Measurements from ENCODE around the gene EDIL3. TPM values are rescaled to one million over a fixed set of nuclear protein-coding genes. Genes with fewer than 3 reads are reported as not detected.

The EDIL3 gene
- total RNA-seq, 1 experiment from 2014 or later, result 0.32 TPM

DNA sequence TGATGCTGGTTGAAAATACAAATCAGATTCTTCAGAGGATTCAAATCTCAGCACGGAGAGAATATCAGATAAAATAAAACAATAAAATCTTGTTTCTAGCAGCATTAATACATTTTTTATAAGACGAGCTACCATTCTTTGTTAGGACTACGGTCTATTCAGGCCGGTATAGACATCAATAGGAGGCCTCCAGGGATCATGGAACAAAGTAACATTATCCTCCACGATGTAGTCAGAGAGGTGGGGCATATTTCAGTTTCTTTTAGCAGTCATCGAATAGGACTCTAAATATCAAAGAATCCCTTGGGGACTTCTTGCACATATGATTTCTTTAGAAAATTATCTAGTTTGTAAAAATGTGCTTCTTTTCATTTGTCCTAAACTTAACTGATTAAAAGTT lies 438.2 kb downstream of the EDIL3 start:
- Histone ChIP-seq H3K4me2 (ENCODE audit: low read length) (no peak overlapping the region), H3K9me3 (ENCODE audit: control insufficient read depth in 1 of 2, insufficient read depth in 1 of 2, low read depth in 1 of 2, low read length in 2 of 2) (no peaks in the 10 kb centered on the region), H3K9ac (ENCODE audit: low read length) (no peak overlapping the region), H3K79me2 (ENCODE audit: insufficient read depth, low read length) (no peaks in the 10 kb centered on the region), H3K9me2 (ENCODE audit: insufficient read depth) (no peaks in the 10 kb centered on the region), H3K27me3 (ENCODE audit: insufficient read depth, low read length) (no peaks in the 10 kb centered on the region), H3K36me3 (ENCODE audit: control insufficient read depth in 1 of 2, insufficient read depth in 2 of 2, low read length in 2 of 2) (no peaks in the 10 kb centered on the region), H3K27ac (ENCODE audit: low read depth, low read length) (no peak overlapping the region), H2AFZ (ENCODE audit: low read depth, low read length, poor library complexity, severe bottlenecking) (no peak overlapping the region), H3K4me3 (replicated peaks in 1 of 2; ENCODE audit: low read depth in 1 of 2, low read length in 2 of 2) (no peak overlapping the region), H3K4me1 (ENCODE audit: control insufficient read depth in 1 of 2, insufficient read depth in 2 of 2, low read length in 2 of 2) (no peaks in the 10 kb centered on the region), H4K20me1 (ENCODE audit: insufficient read depth) (no peaks in the 10 kb centered on the region)
- no peak for DNase-seq (ENCODE audit: low read depth, low spot score)
- CTCF ChIA-PET, result no interaction called here
- POLR2A ChIA-PET, result no interaction called here
- no peak for ATAC-seq
- TF ChIP-seq, protein P1, sequence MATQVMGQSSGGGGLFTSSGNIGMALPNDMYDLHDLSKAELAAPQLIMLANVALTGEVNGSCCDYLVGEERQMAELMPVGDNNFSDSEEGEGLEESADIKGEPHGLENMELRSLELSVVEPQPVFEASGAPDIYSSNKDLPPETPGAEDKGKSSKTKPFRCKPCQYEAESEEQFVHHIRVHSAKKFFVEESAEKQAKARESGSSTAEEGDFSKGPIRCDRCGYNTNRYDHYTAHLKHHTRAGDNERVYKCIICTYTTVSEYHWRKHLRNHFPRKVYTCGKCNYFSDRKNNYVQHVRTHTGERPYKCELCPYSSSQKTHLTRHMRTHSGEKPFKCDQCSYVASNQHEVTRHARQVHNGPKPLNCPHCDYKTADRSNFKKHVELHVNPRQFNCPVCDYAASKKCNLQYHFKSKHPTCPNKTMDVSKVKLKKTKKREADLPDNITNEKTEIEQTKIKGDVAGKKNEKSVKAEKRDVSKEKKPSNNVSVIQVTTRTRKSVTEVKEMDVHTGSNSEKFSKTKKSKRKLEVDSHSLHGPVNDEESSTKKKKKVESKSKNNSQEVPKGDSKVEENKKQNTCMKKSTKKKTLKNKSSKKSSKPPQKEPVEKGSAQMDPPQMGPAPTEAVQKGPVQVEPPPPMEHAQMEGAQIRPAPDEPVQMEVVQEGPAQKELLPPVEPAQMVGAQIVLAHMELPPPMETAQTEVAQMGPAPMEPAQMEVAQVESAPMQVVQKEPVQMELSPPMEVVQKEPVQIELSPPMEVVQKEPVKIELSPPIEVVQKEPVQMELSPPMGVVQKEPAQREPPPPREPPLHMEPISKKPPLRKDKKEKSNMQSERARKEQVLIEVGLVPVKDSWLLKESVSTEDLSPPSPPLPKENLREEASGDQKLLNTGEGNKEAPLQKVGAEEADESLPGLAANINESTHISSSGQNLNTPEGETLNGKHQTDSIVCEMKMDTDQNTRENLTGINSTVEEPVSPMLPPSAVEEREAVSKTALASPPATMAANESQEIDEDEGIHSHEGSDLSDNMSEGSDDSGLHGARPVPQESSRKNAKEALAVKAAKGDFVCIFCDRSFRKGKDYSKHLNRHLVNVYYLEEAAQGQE (IDR thresholded peaks at IDR 0.05; ENCODE audit: low read depth), result no peak
- TF ChIP-seq EZH2 (IDR thresholded peaks at IDR 0.05), result no peak
- no peak for TF ChIP-seq ZNF274 (IDR thresholded peaks at IDR 0.05; ENCODE audit: low read depth, low read length)
- TF ChIP-seq, protein P2, sequence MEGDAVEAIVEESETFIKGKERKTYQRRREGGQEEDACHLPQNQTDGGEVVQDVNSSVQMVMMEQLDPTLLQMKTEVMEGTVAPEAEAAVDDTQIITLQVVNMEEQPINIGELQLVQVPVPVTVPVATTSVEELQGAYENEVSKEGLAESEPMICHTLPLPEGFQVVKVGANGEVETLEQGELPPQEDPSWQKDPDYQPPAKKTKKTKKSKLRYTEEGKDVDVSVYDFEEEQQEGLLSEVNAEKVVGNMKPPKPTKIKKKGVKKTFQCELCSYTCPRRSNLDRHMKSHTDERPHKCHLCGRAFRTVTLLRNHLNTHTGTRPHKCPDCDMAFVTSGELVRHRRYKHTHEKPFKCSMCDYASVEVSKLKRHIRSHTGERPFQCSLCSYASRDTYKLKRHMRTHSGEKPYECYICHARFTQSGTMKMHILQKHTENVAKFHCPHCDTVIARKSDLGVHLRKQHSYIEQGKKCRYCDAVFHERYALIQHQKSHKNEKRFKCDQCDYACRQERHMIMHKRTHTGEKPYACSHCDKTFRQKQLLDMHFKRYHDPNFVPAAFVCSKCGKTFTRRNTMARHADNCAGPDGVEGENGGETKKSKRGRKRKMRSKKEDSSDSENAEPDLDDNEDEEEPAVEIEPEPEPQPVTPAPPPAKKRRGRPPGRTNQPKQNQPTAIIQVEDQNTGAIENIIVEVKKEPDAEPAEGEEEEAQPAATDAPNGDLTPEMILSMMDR (IDR thresholded peaks at IDR 0.05 in 2 of 3, conservative IDR thresholded peaks at IDR 0.05 in 1 of 3; ENCODE audit: borderline replicate concordance in 1 of 3, insufficient read depth in 1 of 3, low read depth in 2 of 3, low read length in 2 of 3), result no peak
- intact Hi-C loops (cut with micrococcal nuclease), result no loop called here
- RAD21 ChIA-PET (ENCODE audit: low non-redundant PET in 1 of 2, low total read pairs in 2 of 2, uncharacterized antibody in 2 of 2, unreplicated experiment in 2 of 2), result no interaction called here
- no TSS peak for BruUV-seq (replicated peaks)

All from HCT116 (cell line).